GM12891 (cell line): Measurements from ENCODE around the gene PLCH2.

Experiments used
- POLR2A ChIP-seq: IDR thresholded peaks from 2 replicates; pipeline ENCODE4 v1.6.1; 2011; ENCODE audit warnings: low read depth, low read length, control low read depth
- POLR2AphosphoS5 ChIP-seq: IDR thresholded peaks from 2 replicates; pipeline ENCODE4 v1.6.1; 2011; ENCODE audit warnings: low read depth, low read length, control low read depth
- TAF1 ChIP-seq: IDR thresholded peaks from 2 replicates; pipeline ENCODE4 v1.6.1; 2011; ENCODE audit warnings: low read depth, low read length, control low read depth

- TF ChIP-seq POLR2A (no peak), TAF1 (no peak), POLR2AphosphoS5 (no peak)
These were observed 30.3 kb upstream of the PLCH2 start for GRCh38 chr1:2445823-2446215.
